Endometrium (tissue), 2 donors: ENCODE data around the gene INO80D.
"Not testable (repeated sequence)": the region's sequence is repeated elsewhere in the genome, so short reads cannot be mapped to it uniquely, and the experiment has no call there.

ENCODE experiments used
- FAIRE-seq: peaks from 2 replicates; lab custom pipeline; 2012; peaks lifted over from hg19 to GRCh38; lab: Jason Lieb, UNC
- donor health status: control.
- donor health status: control.

INO80D gene

DNA sequence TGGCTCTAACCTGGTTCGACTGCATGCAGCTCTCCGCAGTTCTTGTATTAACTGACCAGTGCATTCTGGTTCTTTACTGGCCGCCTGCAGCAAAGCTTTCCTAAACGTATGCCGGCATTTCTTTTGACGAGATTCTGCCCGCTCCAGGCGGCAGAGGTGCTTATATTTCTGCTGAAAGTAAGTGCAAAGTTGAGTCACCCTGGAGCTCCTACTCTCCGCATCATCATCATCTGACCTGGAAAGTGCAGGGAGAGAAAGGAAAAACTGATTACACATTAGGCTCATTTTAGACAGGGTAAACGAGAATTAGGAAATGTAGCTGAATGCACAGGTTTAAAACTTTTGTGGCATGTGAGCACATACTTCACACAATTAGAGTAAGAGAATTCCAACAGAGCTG lies 57.9 kb downstream of the INO80D start:
- FAIRE-seq, result no peak

DNA sequence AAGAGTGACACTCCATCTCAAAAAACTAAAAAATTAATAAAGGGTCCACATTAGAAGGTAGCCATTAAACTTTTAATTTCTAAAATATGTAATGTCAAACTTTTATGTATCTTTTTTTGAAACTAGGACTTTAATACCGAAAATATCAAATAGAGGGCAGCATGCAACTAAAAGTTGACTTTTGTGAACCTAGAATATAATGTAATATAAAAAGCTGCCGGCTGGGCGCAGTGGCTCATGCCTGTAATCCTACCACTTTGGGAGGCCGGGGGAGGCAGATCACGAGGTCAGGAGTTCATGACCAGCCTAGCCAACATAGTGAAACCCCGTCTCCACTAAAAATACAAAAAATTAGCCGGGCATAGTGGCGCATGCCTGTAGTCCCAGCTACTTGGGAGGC lies 62.8 kb downstream of the INO80D start:
- no peak for FAIRE-seq

DNA sequence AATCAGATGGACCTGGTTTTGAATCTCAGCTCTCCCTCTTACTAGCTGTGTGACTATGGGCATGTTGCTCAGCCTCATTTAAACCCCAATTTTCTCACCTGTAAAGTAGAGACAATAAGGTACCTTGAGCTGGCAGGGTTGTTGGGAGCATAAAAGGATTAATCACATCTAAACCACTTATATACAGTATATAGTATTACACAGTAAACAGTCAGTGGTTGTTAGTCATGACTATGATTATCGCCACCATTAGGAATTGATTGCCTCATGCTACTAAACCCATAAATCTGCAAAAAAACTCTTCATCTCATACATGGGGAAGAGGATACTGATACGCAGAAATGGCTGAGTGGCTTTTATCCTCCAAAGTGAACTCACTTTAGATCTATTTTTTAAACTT lies 65.8 kb downstream of the INO80D start:
- no peak for FAIRE-seq

DNA sequence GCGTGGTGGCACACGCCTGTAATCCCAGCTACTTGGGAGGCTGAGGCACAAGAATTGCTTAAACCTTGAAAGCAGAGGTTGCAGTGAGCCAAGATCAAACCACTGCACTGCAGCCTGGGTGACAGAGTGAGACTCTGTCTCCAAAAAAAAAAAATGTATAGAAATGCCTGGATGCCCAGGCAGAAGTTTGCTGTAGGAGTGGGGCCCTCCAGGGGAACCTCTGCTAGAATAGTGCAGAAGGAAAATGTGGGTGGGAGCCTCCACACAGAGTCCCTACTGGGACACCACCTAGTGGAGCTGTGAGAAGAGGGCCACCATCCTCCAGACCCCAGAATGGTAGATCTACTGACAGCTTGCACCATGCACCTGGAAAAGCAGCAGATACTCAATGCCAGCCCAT lies 70.2 kb downstream of the INO80D start:
- FAIRE-seq, result not testable (repeated sequence)

DNA sequence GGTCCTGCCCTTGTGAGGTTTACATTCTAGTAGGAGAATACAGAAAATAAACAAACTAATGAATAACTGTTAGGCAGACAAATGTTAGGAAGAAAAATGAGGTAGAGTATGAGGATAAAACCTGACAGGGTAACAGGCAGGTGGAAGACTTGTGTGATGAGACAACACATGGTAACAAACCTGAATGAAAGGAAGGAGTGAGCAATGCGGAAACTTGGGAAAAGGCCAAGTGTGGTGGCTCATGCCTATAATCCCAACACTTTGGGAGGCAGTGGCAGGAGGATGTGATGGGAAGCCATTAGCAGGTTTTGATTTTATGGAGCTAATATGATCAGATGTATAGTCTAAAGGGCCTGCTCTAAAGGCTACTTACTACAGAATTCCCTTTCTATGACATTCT lies 74.2 kb downstream of the INO80D start:
- no peak for FAIRE-seq

DNA sequence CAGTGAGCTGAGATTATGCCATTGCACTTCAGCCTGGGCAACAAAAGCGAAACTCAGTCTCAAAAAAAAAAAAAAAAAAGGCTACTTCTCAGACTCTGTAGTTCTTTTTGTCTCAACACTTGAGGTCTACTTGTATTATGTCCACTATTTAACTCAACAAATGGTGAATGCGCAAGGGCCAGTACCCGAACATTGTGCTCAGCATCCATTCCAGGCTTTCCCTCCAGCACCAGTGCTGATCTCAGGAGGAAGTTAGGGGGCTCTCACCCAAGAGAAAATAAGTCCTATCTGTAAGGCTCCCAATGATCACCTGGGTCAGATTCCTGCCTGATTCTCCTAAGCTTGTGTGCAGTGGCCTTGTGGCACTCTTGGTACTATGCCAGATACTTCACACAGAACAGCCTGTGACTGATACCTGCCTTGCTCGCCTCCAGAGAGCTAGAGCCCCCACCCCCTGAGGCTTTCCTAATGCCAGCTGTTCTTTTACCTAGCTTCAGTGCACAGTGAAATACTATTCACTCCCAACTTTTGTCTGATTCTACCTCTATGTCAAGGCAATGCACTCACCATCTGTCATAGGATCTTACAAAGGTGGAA lies 74.9 kb downstream of the INO80D start:
- FAIRE-seq, result no peak

DNA sequence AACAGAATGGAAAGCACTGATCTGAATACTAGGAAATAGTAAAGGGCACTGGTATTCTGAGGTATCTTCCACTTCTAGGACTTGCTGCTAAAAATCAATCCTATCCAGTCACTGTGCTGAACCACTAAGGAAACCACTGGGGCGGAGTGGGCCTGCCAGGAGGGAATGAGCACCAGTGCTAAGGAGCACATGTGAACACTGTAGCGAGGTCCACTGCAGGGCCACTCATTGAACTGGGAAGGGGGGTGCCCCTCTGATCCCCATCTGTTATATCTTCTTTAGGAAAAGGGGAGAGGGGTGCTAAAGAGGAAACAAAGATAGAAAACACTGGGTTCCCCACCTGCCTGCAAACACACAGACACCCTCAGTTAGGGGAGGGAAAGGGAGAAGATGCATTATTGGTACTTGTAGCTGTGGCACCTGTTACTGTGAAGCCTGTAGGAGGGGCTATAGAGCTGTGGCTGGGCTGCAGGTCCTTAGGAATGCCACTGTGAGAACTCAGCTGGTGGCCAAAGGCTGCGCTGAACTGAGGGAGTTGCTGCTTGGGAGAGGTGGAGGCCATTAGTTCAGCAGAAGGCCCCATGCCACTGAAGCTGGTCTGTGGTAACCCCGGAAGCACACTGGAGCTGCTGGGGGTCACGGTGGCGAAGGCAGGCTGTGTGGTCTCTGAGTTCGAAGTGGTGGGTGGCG lies 81.8 kb downstream of the INO80D start:
- FAIRE-seq, result no peak

DNA sequence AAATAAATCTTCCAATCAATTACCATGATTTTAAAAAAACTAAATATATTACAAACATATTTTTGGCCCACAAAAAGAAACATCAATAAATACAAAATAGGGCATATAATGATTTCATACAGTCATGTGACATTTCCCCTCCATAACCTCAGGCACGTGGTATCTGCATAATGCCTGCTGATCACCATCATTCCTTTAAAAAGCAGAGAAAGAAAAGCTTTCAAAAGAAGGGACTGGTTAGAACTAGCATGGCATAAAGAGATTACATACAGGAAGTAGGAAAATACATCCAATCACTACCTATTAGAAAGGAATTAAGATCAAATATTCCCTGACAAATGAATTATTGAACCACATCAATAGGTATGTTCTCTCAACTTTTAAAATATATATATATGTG lies 83.5 kb downstream of the INO80D start:
- FAIRE-seq, result peak; percentile 29

DNA sequence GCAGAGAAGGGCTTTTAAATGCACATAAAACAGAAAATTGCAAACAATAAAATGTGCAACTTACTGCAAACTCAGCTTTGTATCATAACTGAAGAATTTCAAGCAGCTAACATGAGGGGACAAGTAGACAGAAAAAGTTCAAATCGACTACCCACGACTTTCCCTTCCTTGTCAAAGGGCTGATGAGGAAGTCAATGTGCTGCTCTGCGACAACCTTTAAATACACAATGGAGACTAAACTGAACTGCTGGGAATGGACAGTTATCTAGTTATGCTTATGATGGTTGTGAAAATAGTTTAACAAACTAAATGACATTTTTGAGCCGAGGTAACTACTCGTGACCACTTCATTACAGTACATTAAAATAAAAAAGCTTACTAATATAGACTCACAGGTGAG lies 84.1 kb downstream of the INO80D start:
- no peak for FAIRE-seq

DNA sequence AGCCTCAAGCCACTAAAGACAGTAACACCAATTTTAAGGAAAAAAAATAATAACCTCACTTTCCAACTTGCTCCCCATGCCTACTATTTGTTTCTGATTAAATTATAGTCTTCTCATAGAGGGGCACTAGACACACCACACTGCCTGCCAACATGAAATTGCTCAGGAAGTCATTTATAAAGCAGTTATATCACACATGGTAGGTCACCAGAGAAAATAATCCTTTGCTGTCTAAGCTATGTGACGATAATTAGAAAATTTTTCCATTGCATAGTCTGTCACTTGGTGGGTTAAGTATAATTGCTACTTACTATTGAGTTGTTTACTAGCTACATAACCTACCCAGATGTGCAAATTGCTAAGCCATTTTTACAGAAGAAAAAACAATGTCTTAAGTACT lies 85.2 kb downstream of the INO80D start:
- no peak for FAIRE-seq

DNA sequence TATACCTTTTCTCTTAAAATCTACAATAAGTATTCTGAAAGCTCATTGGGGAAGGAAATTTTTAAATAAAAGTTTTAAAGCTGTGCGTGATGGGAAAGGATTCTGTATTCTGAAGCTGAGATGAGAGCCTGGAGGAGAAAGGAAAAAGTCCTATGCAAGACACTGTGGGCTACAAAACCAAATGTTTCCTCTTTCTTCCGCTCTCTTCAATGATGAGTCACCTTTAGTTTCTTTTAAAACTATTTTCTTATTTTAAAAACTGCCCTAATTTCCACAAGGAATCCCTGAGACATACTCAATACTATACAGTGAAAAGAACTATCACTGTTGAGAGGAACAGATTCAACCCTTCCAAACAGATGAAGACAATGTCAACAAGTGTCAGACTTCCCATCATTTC lies 87.4 kb downstream of the INO80D start:
- FAIRE-seq, result no peak

DNA sequence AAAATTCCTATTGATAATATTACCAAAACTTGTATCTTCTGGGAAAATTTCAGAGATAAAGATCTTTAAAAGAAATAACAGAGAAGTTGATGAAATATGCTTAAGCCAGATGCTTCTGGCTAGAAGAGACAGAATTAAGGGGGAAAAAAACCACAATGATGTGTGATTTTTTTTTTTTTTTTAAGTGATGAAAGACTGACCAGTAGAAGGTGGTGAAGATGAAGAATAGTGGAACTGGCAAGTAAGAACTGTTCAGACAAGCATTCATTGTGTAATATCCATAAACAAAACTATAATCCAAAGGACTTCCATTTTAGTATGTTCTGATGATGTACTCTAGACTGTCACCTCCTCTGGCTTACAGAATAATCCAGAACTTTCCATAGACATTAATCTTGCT lies 89.8 kb downstream of the INO80D start:
- no peak for FAIRE-seq

DNA sequence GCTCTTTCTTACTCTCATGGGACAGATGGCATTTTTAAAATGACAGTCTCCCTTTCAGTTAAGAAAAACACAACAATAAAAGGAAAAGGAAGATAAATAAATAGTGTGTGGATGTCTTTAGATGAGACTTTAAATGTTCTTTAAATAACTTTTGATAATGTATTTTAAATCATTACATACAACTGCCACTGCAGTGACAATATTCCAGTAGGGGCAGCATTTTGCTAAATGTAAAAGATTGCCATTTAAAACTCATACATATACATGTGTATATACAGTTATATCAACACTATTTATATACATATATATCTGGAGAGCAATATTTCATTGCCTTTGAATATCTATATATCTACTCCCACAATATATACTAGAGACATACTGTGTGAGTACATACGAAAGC lies 90.7 kb downstream of the INO80D start:
- FAIRE-seq, result no peak

DNA sequence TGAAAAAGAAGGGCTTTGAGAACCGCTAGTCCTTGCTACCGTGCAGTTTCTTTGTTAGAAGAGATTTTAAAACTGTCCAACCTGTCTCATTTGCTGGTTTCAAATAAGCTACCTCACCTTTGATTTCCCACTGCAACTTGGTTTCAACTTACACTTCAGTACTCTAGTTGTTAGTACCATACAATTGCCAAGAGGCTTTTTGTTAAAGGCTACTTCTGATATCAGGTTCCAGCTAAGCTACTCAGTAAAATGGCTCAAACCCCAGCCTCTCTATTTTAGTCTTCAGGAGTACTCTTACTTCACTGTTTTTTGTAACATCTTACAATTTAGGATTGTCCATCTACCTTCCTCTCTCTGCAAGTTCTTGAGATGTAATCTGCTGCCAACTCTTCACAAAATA lies 91.6 kb downstream of the INO80D start:
- FAIRE-seq, result no peak

DNA sequence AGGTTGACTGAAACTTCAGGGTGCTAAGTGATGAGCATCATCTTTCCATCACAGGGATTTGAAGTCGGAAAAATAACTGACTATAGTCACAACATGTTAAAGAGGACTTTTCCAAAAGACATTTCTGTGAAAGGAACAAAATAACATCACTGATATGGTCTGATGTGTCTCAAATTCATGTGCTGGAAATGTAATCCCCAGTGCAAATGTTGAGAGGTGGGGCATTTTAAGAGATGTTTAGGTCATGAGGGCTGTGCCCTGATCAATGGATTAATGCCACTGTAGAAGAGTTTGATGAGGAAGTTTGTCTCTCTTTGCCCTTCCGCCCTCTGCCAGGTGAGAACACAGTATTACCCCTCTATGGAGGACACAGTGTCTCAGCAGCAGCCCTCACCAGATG lies 95.9 kb downstream of the INO80D start:
- FAIRE-seq, result no peak

DNA sequence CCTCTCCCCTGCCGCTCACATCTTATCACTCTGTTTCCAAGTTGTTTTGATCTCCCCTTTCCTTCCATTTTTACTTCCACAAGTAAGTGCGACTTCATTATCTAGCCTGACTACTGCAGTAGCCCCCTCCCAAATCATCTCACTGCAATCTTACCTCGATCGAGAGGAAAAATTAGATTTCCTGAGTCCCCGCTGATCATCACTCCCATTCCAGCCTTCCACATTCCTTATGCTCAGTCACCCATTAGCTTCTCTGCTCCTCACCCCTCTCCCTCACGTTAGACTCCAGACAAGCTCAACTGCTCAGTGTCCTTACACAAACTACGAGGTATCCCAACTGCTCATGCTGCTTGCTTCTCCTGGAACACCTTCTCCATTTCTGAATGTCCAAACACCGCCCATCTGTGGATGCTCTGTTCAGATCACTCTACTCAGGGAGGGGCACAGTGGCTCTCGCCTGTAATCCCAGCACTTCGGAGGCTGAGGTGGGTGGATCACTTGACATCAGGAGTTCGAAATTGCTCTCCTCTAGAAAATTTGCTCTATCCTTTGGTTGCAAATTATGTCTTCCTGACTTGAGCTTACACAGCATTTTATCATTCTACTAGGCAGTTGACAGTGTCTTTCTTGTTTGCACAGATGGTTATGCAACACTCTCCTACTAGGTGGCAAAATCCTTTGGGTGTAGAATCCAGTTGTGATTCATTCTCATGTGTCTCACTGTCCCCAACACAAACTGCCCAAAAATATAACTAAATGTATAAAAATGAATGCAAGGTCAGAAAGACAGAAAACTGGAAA lies 96.5 kb downstream of the INO80D start:
- FAIRE-seq, result no peak

DNA sequence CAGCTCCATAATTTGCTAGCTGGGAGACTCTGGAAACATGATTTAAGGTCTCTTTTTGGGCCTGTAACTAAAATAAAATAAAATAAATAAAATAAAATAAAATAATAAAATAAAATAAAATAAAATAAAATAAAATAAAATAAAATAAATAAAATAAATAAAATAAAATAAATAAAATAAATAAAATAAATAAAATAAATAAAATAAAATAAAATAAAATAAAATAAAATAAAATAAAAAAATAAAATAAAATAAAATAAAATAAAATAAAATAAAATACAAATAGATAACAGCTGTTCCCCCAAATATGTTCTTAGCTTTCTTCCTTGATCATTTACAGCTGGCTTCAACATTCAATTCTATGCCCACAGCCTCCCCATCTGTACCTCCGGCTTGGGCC lies 97.3 kb downstream of the INO80D start:
- peak; percentile 91 for FAIRE-seq

DNA sequence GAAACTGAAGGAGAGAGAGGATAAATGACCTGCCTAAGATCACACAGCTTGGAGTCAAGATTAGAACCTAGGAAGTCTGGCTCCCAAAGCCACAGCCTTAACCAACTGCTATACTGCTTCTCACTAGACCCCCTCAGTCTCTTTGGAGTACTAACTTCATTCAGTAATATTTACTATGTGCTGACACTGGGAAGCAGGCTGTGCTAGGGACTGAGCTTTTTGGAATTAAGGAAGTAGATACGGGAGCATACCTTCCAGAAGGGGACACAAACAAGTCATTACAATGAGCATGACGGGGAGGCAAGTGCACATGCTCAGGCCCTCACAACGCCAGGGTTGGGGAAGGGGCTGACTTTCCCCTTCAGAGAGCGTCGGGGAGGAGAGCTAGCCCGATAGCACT lies 97.7 kb downstream of the INO80D start:
- FAIRE-seq, result no peak

DNA sequence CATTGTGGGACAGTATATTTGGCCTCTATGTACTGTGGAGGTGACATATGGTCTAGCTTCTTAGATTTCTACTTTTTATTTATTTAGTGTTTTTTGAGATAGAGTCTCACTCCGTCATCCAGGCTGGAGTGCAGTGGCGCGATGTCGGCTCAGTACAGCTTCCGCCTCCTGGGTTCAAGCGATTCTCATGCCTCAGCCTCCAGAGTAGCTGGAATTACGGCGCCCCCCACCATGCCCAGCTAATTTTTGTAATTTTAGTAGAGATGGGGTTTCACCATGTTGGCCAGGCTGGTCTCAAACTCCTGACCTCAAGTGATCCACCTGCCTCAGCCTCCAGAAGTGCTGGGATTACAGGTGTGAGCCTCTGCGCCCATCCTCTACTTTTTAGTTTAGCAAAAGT lies 99.6 kb downstream of the INO80D start:
- FAIRE-seq, result not testable (repeated sequence)

DNA sequence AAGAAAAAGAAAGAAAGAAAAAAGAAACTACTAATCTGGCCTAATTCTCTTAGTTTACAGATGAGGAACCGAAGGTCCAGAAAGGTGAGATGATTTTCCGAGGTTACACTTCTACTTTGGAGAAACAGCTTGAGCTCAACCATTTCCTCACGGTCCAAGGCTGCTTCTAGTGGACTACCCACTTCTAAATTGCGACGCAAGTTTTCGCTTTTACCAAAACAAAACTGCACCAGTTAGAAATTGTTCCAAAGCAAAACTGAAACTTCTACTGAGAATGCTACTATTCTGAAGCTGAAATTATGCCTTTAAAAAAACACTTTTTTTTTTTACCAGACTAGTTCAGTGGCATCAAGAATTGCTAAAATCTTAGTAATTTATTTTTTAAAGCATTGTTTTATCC lies 101.6 kb downstream of the INO80D start:
- no peak for FAIRE-seq

DNA sequence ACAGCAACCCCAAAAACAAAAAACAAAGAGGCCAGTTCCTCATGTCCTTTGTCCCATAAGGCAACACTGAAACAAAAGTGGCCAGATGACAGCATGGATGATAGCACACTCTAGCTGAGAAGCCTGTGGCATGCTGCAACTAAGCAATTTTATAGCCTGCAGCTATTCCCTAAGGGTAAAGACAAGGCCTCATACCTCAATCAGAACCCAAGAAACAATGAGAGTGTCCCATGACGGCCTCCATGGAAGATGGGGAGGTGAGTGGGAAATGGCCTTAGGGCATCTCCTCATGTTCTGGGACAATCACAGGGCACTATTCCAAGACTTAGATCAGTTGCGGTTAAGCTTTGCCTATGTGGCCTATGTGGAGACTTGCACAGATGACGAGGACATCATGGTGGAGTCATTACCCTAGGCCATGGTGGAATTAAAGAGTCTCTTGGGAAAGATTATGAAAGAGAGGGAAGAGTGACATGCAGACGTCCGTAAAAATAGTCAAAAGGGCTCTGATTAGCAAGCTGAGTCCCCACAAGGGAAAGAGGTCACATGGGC lies 103.1 kb downstream of the INO80D start:
- no peak for FAIRE-seq

DNA sequence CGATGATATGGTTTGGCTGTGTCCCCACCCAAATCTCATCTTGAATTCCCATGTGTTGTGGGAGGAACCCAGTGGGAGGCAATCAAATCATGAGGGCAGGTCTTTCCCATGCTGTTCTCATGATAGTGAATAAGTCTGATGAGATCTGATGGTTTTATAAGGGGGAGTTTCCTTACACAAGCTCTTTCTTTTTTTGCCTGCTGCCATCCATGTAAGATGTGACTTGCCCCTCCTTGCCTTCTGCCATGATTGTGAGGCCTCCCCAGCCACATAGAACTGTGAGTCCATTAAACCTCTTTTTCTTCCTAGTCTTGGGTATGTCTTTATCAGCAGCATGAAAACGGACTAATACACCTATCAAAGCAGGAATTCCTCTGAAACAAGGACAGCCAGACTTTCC lies 107.2 kb downstream of the INO80D start:
- FAIRE-seq, result not testable (repeated sequence)

DNA sequence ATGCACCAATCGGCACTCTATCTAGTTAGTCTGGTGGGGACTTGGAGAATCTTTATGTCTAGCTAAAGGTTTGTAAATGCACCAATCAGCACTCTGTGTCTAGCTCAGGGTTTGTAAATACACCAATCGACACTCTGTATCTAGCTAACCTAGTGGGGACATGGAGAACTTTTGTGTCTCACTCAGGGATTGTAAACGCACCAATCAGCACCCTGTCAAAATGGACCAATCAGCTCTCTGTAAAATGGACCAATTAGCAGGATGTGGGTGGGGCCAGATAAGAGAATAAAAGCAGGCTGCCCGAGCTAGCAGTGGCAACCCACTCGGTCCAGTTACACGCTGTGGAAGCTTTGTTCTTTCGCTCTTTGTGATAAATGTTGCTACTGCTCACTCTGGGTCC lies 108.3 kb downstream of the INO80D start:
- FAIRE-seq, result not testable (repeated sequence)
